ENCODE results near the gene EHD3.
"Not testable (repeated sequence)": the region's sequence is repeated elsewhere in the genome, so short reads cannot be mapped to it uniquely, and the experiment has no call there.

Gene EHD3

DNA sequence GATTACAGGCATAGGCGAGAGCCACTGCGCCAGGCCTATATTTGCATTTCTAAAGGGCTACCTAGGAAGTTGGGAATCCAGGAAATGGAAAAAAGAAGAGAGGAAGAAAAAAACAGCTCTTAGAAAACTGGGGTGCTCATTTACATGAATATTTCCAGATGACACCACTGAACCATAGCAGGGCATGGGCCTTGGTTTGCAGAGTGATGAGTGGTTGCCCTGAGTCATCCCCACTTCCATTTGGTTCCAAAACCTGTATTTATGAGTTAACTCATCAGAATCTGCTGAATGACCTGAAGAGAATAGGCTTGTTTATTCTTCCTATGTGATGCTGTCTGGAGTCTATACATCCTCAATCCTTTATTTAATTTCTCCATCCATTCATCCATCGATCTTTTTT lies 36.2 kb downstream of the EHD3 start:
- intact Hi-C loops (cut with DNase I) = no loop called here
- DNase-seq = no peak

DNA sequence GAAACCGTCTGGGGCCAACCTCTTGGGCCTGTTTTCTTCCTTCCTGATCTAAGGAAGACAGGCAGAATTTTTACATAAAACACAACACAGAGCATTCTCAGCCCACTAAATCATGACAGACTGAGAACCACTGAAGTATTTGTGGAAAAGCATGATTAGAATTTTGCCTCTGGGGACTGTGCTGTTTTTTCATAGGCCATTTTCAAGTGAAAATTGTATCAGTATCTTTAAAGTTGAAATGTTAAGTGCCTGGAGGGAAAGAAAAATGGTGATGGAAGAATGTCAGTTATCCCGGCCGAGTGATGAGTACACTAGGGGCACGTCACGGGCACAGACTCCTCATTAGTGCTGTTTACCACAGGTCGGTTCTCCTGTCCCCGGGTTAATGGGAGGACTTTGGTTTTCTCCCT lies 36.9 kb downstream of the EHD3 start:
- intact Hi-C loops (cut with DNase I) = no loop called here
- DNase-seq = no peak

DNA sequence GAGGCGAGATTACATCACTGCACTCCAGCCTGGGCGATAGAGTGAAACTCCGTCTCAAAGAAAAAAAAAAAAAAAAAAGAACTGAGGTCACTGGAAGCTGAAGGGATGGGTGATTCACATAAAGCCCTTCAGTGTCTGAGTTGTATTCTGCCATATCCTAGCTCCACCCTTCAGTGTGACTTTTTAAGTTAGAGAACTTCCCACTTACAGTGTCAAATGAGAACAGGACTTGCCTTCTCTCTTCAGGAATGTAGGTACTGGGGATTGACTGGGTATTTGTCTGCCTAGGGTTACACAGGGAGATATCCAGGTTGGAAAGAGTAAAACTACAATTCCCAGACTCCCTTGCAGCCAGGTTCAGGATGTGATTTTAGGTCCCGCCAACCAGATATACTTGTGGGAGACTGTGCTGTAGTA lies 37.9 kb downstream of the EHD3 start:
- DNase-seq = no peak
- intact Hi-C loops (cut with DNase I) = no loop called here

DNA sequence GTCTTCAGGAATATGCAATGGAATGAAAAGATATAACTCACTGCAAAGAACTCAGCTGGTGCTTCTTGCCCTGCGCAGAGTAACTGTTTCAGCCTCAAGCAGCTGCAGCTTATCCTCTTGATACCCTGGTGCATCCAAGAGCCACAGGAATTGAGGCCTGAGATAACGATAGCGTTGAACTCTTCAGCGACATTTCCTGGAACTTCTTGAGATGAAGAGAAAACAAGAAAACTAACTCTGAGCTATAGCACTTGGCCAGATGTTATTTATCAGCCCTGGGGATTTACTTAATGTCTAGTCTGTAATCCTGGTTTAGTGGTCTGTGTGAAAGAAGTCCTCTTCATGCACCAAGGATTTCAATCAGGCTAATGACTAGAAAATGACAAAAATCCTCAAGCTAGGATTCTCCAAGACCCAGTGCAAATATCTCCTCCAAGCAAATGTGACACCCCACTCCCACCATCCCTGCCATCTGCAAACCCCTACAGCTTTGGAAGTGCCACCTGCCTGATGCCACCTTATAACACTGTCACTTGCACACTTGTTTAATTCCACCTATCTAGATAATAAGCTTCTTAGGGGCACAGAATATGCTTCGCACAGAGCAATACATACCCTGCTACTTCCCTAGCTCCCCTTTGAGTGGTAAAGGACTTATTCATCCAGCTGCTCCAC lies 40.6 kb downstream of the EHD3 start:
- intact Hi-C loops (cut with DNase I) = no loop called here
- DNase-seq = no peak

DNA sequence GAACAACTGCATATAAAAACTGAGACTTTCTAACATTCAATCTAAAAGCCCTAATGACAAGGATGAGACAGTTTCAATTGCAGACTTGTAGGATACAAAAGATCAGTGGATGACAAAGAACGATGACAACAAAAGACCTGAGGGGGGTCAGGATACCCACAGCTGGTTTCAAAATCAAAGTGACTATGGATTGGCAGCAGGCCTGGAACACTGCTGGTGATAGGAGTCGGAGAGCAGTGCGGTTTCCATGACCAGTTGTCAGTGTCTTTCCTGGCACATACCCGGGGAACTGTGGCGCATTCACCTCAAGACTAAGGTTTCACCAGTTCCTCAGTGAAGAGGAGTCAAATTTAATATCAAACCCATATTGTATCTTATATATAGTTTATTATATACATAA lies 42.0 kb downstream of the EHD3 start:
- DNase-seq = no peak
- intact Hi-C loops (cut with DNase I) = no loop called here

DNA sequence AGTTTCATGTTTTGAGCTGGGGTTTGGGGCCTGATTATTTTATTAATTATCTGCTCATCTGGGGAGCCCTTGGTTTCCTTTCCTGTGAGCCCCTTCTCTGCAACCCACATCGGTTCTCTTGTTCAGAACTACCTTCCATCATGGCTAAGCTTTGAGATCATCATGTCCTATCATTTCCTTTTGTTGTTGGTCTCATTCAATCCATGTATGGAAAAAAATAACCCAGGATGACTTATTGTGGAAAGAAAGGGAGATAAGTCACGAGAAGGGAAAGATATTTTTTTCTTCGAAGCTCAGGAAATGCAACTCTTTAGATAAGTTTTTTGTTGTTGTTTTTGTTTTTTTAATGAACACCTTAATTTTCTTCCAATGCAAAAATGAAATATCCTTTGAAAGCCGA lies 43.7 kb downstream of the EHD3 start:
- DNase-seq = no peak
- intact Hi-C loops (cut with DNase I) = no loop called here

DNA sequence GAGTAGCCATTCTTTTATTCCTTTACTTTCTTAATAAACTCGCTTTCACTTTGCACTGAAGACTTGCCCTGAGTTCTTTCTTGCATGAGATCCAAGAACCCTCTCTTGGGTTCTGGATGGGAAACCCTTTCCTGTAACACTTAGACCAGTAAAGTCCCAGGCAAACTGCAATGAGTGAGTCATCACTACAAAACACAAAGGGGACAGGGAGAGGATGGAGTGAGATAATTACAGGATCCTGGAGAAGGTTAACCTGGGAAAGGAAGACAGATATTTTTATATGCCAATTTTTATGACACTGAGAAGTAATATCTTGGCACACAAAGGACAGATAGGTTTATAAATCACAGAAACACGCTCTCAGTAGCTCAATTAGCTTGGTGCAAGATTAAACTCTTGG lies 48.7 kb downstream of the EHD3 start:
- intact Hi-C loops (cut with DNase I) = no loop called here
- no peak for DNase-seq

DNA sequence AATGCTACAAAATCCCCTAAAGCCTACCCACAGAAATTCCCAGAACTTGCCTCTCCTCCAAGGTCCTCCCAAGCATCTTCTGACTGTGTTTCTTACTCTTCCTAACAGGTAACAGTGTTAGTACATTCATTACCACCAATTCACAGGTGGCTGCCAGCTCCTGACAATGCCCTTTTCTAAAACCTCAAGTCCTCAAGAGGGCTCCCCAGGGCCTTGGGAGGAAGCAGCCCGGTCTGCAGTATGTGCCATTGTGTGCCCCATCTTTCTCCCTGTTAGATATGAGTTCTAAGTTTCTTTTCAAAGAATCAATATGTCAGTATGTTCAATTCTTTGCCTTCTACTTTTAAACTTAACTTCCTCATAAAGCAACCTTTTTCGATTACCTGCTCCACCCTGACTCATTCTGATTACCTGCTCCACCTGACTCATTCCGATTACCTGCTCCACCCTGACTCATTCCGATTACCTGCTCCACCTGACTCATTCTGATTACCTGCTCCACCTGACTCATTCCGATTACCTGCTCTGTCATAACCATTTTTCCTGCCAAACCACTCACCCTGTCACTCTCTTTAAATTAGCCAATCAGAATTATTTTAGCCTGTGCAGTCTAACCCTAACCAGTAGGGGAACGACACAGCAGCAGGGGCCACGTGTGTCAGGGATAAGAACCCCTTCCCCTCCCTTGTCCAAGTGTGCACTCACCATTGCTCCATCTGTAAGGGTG lies 49.4 kb downstream of the EHD3 start:
- intact Hi-C loops (cut with DNase I); DNase-seq: not testable (repeated sequence)

DNA sequence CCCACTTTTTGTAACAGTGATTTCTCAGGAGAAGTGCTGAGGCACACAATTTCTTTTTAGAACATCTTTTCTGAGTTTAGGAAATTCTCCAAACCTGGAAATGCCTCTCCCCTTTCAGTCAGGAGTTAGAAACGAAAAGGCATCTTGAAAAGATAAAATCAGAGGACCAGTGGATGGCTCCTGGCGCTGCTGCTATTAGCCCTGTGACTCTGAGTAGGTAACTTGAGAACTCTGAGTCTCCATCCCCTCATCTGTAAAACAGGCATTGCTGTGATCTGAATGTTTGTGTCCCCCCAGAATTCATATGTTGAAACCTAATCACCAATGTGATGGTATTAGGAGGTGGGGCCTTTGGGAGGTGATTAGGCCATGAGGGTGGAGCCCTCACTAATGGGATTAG lies 50.2 kb downstream of the EHD3 start:
- no peak for DNase-seq
- intact Hi-C loops (cut with DNase I) = no loop called here

DNA sequence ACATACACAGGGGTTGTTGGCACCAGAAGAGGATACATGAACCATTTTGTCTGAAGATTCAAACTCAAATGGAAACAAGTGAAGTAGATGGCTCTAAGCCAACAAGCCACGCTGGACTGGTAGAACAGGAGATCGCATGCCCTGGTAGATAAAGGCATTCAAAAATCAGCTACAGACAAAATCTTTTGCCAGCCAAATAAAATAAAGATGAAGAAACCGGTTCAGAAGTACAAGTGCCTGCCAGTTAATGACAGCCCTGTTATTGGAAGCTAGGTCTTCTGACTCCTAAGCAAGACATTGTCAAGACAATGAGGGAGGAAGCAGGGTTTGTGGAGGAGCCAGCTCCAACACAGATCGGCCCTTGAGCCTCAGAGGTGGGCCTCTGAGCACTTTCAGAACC lies 52.3 kb downstream of the EHD3 start:
- DNase-seq = no peak
- intact Hi-C loops (cut with DNase I) = no loop called here

DNA sequence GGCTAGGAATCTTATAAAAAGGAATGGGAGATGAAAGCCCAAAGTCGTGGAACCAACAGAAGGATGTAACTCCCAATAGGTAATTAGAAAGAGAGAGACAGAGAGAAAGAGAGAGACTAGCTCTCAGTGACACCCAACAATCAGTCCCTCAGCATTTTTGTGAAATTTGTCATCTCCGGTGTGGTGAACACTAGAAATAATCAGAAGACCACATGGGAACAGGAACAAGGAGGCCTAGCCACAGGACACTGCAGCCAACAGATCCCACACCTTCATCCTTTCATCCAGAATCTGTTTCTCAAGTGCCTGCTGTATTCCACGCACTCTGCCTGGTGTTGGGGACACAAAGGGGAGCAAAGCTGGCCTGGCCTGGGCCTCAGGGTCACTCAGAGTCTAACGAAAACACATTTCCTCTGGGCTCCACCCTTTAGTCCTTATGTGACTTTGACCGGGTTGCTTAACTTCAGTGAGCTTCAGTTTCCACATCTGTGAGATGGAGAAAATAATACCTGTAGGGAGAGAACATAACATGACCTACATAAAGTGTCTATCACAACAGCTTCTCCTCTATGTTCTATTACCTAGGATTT lies 53.1 kb downstream of the EHD3 start:
- intact Hi-C loops (cut with DNase I) = no loop called here

DNA sequence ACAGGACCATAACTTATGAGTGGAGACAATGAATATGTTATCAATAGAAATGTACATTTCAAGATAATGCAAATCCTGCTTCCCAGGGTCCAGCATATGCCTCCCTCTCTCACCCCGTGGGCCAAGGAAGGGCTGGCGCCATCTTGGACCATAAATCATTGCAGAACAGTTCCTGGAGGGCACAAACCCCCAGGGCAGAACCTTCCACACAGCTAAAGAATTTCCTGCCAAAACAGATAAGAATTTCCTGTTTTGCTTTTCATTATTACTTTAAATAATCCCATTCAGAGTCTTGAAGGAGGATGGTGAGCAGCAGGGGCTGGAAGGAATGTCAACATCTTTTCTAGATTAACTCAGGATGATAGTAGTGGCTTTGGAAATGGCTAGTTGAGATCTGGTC lies 53.7 kb downstream of the EHD3 start:
- no peak for DNase-seq
- intact Hi-C loops (cut with DNase I) = no loop called here

More for the DNA sequence above, 53.1 kb downstream of the EHD3 start:
- DNase-seq = no peak

DNA sequence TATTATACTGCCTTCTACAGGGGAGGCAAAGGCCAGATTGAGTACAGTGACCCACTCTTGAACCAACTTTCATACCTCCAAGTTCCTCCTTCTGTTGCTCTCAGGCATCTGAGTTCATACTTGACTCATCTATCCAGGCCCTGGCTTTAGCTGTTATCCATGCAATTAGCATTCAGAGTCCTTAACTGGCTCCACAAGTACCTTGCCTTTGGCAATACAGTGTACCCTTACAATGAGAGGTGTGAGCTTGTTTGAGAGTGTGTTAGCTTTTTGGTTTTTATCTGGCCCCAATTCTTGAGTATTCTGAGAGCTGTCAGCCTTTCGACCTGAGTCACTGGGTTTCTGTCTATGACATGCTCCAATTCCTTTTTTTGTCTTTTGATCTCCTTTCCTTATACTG lies 60.2 kb downstream of the EHD3 start:
- intact Hi-C loops (cut with DNase I) = no loop called here
- no peak for DNase-seq

DNA sequence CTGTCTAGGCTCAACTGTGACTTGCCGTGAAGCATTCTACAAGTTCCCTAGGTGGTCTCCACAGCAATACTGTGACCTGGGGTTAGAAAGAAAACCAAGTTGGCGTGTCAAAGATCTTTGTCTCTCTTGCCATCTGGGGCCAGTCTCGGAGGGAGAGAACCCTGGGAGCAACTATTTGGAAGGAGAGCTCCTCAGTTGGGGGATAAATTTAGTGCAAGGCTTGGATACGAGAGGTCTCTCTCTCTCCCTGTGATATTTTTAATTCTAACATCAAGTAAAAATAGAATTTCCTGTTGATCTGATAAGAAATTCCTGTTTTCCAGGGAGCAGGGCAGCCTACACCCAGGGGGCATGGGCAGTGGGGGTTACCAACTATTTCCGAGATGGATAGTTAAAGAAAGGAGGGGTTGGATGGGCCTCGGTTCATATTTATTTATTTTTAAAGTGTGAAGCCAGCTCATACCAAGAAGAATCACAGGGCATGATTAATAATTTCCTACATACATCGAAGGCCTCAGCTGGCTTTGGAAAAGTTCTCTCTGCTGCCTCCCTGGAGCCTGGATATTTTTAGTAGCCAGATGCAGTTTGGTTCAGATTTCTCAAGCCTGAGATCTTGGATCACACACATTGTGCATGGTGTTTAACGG lies 62.8 kb downstream of the EHD3 start:
- intact Hi-C loops (cut with DNase I) = no loop called here
- no peak for DNase-seq

DNA sequence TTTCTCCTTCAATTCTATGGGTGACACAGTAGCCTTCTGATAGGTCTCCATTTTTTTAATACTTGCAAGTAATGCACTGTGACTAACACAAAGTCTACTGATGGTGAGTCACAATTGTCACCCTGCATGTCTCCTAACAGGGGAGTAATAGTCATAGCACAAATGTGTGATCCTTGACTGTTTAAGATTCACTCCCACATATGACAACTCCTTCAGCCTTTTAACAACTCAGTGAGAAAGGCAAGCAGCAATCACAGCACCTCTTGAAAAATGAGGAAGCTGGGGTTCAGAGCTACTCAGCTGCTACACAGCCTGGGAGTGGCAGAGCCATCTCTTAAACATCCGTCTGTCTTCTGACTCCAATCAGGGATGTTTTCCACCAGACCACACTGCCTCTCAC lies 63.8 kb downstream of the EHD3 start:
- peak in 29 of 42 donors; percentile 4 to 76 (median 32) for DNase-seq

DNA sequence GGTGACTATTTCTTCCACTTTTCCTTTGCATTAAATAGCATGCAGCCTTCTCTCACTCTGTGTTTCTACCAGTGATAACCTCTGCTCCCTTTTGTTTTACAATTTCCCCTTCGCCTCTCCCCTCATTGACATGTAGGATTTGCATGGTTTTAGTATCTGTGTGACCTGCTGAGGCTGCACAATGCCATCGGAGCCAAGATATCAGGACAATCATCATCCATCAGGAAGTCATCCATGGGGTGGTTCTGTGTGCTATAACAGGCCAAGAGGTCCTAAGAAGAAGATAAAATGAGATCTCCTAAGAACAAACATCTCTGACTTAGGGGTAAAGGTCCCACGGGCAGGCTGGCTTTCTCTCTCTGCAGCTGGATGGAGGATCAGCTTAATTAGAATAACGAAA lies 65.6 kb downstream of the EHD3 start:
- DNase-seq = no peak
- intact Hi-C loops (cut with DNase I) = no loop called here

More for the DNA sequence above, 63.8 kb downstream of the EHD3 start:
- intact Hi-C loops (cut with DNase I) = no loop called here

DNA sequence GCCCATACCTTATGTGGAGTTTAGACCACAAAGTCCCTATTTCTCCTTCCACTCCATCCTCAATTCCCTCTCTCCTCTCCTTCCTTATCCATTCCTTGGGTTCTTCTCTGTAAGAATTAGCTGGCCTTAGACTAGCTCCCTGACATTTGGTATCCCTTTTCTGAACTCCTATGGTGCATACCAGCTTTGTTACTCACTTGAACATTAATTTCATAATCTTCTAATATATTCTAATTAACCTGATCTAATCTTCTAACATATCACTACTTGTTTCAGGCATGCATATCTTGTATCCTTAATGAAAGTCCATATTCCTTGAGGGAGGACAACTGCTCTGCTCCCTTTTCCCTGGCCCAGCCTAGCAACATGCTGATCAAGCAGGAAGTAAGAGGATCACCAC lies 66.4 kb downstream of the EHD3 start:
- intact Hi-C loops (cut with DNase I) = no loop called here
- no peak for DNase-seq

DNA sequence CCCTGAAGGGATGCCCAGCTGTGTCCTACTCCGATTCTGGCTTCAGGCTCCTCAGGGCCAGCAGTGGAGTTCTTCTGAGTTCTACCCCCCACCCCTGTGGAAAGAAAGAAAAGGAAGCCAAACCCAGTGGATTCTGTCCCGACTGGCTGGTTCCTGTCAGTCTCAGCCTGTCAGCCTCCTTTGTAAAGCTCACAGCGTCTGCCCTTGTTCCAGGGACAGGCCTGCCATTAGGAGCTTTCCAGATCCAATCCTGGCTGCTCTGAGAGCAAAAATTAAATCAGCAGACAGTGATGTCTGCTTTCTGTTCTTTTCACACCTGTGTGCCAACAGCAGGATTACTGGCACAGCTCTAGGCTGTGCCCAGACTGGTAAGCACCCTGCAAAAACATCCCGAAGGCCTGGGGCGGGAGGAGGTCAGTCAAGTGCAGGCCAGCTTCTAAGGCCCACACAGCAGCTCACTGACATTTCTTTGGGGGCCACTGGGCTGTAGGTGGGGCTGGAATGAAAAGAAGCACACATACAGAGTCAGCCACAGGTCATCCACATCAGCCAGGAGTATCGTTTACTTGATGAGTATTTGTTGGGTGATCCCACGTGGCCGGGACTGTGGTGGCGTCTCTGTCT lies 69.1 kb downstream of the EHD3 start:
- peak in 5 of 42 donors; percentile 4 to 42 (median 6) for DNase-seq
- intact Hi-C loops (cut with DNase I) = no loop called here

DNA sequence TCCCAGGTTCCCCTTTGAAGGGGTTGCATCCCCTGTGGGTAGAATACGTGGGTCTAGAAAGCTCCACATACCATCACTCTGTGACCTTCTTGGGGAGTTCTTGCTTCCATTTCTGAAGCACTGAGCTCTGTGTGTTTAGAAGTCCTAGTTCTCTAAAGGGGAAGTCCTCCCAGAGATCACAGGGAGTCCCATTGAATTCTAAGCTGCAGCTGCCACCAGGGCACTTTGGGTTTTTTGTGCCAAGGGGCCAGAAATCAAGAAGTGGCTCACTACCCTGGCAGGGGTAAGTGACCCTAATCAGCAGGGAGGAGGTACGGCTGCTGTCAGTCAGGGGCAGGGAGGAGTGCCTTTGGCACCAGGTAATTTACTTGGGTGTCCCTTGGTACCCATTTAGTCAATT lies 70.9 kb downstream of the EHD3 start:
- intact Hi-C loops (cut with DNase I) = no loop called here
- DNase-seq = no peak

DNA sequence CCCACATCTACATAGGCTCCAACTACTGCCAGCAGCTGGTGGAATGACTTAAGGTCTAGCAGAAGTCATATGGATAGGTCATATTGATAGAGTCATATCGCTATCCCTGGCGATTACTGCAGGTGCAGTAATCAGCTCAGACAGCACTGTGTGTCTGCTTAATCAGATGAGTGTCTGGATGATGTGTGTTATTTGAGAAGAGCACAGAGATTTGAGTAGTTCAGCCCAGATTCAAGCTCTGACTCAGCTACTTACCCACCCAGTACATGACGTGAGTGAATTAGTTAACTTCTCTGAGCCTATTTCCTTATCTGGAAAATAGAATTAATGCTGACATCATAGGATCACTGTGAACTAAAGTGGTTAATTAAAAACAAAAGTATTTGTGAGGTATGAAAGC lies 78.9 kb downstream of the EHD3 start:
- DNase-seq = no peak
- intact Hi-C loops (cut with DNase I) = no loop called here
